HEK293 (cell line): ENCODE measurements around the gene TIAM2.

Experiments
- CTCF ChIA-PET: fragments of 350-600 bp; formaldehyde crosslinking; extraction: SDS; loops from one replicate; lab custom pipeline; 2021; ENCODE audit warnings: antibody characterized with exemption; lab: Yijun Ruan, JAX
- POLR2A ChIA-PET: fragments of 300-600 bp; formaldehyde crosslinking; extraction: SDS; loops from one replicate; lab custom pipeline; 2020; ENCODE audit warnings: antibody characterized with exemption, inconsistent platforms; lab: Yijun Ruan, JAX
- H3K27ac ChIP-seq: fragments of 200-500 bp; sonication (Bioruptor generic); 2 replicates; pipeline ENCODE4 v1.5.1; 2014; ENCODE audit warnings: low read depth, low read length, control low read depth, inconsistent platforms; ENCODE audit errors: extremely low read depth
- H3K36me3 ChIP-seq, 2 experiments: fragments of 200-500 bp in 1 of 2; sonication (Bioruptor generic) in 1 of 2; 1 replicate in 1 of 2; 2 replicates in 1 of 2; pipeline ENCODE4 v1.5.1; 2014 to 2017; ENCODE audit warnings: inconsistent platforms in 2 of 2, low read length in 2 of 2; ENCODE audit not compliant: control insufficient read depth in 2 of 2, insufficient read depth in 1 of 2
- H3K4me1 ChIP-seq: fragments of 200-500 bp; sonication (Bioruptor generic); 2 replicates; pipeline ENCODE4 v1.5.1; 2014; ENCODE audit warnings: mild to moderate bottlenecking, low read length, inconsistent platforms; ENCODE audit not compliant: control insufficient read depth, insufficient read depth
- H3K4me3 ChIP-seq: 2 replicates; pipeline ENCODE4 v1.5.1; 2011; ENCODE audit warnings: low read depth, mild to moderate bottlenecking, control low read depth, low read length, moderate library complexity
- H3K9me3 ChIP-seq: fragments of 200-500 bp; sonication (Bioruptor generic); 2 replicates; pipeline ENCODE4 v1.5.1; 2014; ENCODE audit warnings: low read depth, low read length, inconsistent platforms; ENCODE audit not compliant: control insufficient read depth, insufficient read depth
- ATF2 ChIP-seq: fragments of 450-650 bp; formaldehyde crosslinking; IDR thresholded peaks from 2 replicates; pipeline ENCODE4 v1.5.1; 2016; ENCODE audit warnings: missing biosample characterization, missing genetic modification characterization, low read depth
- EGR2 ChIP-seq: fragments of 450-650 bp; formaldehyde crosslinking; IDR thresholded peaks from 2 replicates; pipeline ENCODE4 v1.5.1; 2016; ENCODE audit warnings: low read depth, missing biosample characterization, missing genetic modification characterization
- SETDB1 ChIP-seq: IDR thresholded peaks from one replicate; pipeline ENCODE4 v1.6.1; 2017; ENCODE audit warnings: mild to moderate bottlenecking, low read length, moderate library complexity, mixed read lengths; ENCODE audit not compliant: insufficient read length
- SP3 ChIP-seq: fragments of 450-650 bp; formaldehyde crosslinking; IDR thresholded peaks from 2 replicates; pipeline ENCODE4 v1.5.1; 2016; ENCODE audit warnings: missing biosample characterization, missing genetic modification characterization
- TRIM28 ChIP-seq: IDR thresholded peaks from 2 replicates; pipeline ENCODE4 v1.6.1; 2011; ENCODE audit warnings: low read length, control low read depth, borderline replicate concordance
- ZBTB20 ChIP-seq: fragments of 450-650 bp; formaldehyde crosslinking; IDR thresholded peaks from 2 replicates; pipeline ENCODE4 v1.5.1; 2016; ENCODE audit warnings: missing biosample characterization, missing genetic modification characterization
- ZNF140 ChIP-seq: fragments of 450-650 bp; formaldehyde crosslinking; IDR thresholded peaks from 2 replicates; pipeline ENCODE4 v1.5.1; 2016; ENCODE audit warnings: missing biosample characterization, missing genetic modification characterization
- ZNF23 ChIP-seq: fragments of 450-650 bp; formaldehyde crosslinking; IDR thresholded peaks from 2 replicates; pipeline ENCODE4 v1.5.1; 2016; ENCODE audit warnings: missing biosample characterization, missing genetic modification characterization, borderline replicate concordance
- ZNF280C ChIP-seq: fragments of 450-650 bp; formaldehyde crosslinking; IDR thresholded peaks from 2 replicates; pipeline ENCODE4 v1.5.1; 2016; ENCODE audit warnings: missing biosample characterization, missing genetic modification characterization
- ZNF280D ChIP-seq: fragments of 450-650 bp; formaldehyde crosslinking; IDR thresholded peaks from 2 replicates; pipeline ENCODE4 v1.5.1; 2016; ENCODE audit warnings: missing biosample characterization, missing genetic modification characterization
- ZNF394 ChIP-seq: fragments of 450-650 bp; formaldehyde crosslinking; IDR thresholded peaks from 2 replicates; pipeline ENCODE4 v1.5.1; 2016; ENCODE audit warnings: missing biosample characterization, missing genetic modification characterization, mild to moderate bottlenecking, moderate library complexity, borderline replicate concordance
- ZNF433 ChIP-seq: fragments of 450-650 bp; formaldehyde crosslinking; IDR thresholded peaks from 2 replicates; pipeline ENCODE4 v1.5.1; 2016; ENCODE audit warnings: missing biosample characterization, missing genetic modification characterization, low read depth
- ZNF514 ChIP-seq: fragments of 450-650 bp; formaldehyde crosslinking; IDR thresholded peaks from 2 replicates; pipeline ENCODE4 v1.5.1; 2016; ENCODE audit warnings: missing biosample characterization, missing genetic modification characterization
- ZNF544 ChIP-seq: fragments of 450-650 bp; formaldehyde crosslinking; IDR thresholded peaks from 2 replicates; pipeline ENCODE4 v1.5.0; 2017; ENCODE audit warnings: missing biosample characterization, missing genetic modification characterization
- ZNF664 ChIP-seq: fragments of 450-650 bp; formaldehyde crosslinking; IDR thresholded peaks from 2 replicates; pipeline ENCODE4 v1.5.1; 2016; ENCODE audit warnings: missing biosample characterization, missing genetic modification characterization
- ZNF76 ChIP-seq: fragments of 450-650 bp; formaldehyde crosslinking; IDR thresholded peaks from 2 replicates; pipeline ENCODE4; 2016; ENCODE audit warnings: low read depth, missing biosample characterization, missing genetic modification characterization, borderline replicate concordance
- ZNF830 ChIP-seq: fragments of 450-650 bp; IDR thresholded peaks from 2 replicates; pipeline ENCODE4 v1.5.0; 2018; ENCODE audit warnings: missing biosample characterization, missing genetic modification characterization, low read depth, mild to moderate bottlenecking, moderate library complexity
- ZSCAN23 ChIP-seq: fragments of 450-650 bp; formaldehyde crosslinking; IDR thresholded peaks from 2 replicates; pipeline ENCODE4 v1.5.1; 2016; ENCODE audit warnings: missing biosample characterization, missing genetic modification characterization
- ZXDB ChIP-seq: fragments of 450-650 bp; formaldehyde crosslinking; IDR thresholded peaks from 2 replicates; pipeline ENCODE4 v1.5.1; 2016; ENCODE audit warnings: missing biosample characterization, missing genetic modification characterization
- TF ChIP-seq, protein P1 (sequence below): fragments of 450-650 bp; formaldehyde crosslinking; IDR thresholded peaks from 2 replicates; pipeline ENCODE4 v1.5.1; 2016; ENCODE audit warnings: missing biosample characterization, missing genetic modification characterization
- TF ChIP-seq, protein P2 (sequence below): fragments of 450-650 bp; formaldehyde crosslinking; IDR thresholded peaks from 2 replicates; pipeline ENCODE4 v1.5.1; 2016; ENCODE audit warnings: missing biosample characterization, missing genetic modification characterization, borderline replicate concordance
- TF ChIP-seq, protein P3 (sequence below): fragments of 450-650 bp; formaldehyde crosslinking; IDR thresholded peaks from 2 replicates; pipeline ENCODE4 v1.5.1; 2017; ENCODE audit warnings: missing biosample characterization, mild to moderate bottlenecking, missing genetic modification characterization, moderate library complexity

Gene TIAM2

GRCh38 chr6:155064303-155064702, 69.2 kb downstream of the TIAM2 start:
- TF ChIP-seq, protein P1, sequence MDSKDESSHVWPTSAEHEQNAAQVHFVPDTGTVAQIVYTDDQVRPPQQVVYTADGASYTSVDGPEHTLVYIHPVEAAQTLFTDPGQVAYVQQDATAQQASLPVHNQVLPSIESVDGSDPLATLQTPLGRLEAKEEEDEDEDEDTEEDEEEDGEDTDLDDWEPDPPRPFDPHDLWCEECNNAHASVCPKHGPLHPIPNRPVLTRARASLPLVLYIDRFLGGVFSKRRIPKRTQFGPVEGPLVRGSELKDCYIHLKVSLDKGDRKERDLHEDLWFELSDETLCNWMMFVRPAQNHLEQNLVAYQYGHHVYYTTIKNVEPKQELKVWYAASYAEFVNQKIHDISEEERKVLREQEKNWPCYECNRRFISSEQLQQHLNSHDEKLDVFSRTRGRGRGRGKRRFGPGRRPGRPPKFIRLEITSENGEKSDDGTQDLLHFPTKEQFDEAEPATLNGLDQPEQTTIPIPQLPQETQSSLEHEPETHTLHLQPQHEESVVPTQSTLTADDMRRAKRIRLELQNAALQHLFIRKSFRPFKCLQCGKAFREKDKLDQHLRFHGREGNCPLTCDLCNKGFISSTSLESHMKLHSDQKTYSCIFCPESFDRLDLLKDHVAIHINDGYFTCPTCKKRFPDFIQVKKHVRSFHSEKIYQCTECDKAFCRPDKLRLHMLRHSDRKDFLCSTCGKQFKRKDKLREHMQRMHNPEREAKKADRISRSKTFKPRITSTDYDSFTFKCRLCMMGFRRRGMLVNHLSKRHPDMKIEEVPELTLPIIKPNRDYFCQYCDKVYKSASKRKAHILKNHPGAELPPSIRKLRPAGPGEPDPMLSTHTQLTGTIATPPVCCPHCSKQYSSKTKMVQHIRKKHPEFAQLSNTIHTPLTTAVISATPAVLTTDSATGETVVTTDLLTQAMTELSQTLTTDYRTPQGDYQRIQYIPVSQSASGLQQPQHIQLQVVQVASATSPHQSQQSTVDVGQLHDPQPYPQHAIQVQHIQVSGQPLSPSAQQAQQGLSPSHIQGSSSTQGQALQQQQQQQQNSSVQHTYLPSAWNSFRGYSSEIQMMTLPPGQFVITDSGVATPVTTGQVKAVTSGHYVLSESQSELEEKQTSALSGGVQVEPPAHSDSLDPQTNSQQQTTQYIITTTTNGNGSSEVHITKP (tag by site-specific recombination) = peak; percentile 54
- TF ChIP-seq ZNF280D (tag by site-specific recombination) (no peak), SP3 (tag by site-specific recombination) (no peak), ZSCAN23 (tag by site-specific recombination) (no peak), ZNF140 (tag by site-specific recombination) (no peak), ATF2 (peak; percentile 64), ZNF23 (tag by site-specific recombination) (no peak), ZNF280C (tag by site-specific recombination) (no peak)
- TF ChIP-seq, protein P2, sequence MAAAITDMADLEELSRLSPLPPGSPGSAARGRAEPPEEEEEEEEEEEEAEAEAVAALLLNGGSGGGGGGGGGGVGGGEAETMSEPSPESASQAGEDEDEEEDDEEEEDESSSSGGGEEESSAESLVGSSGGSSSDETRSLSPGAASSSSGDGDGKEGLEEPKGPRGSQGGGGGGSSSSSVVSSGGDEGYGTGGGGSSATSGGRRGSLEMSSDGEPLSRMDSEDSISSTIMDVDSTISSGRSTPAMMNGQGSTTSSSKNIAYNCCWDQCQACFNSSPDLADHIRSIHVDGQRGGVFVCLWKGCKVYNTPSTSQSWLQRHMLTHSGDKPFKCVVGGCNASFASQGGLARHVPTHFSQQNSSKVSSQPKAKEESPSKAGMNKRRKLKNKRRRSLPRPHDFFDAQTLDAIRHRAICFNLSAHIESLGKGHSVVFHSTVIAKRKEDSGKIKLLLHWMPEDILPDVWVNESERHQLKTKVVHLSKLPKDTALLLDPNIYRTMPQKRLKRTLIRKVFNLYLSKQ (tag by site-specific recombination) = no peak
- POLR2A ChIA-PET = no interaction called here
- no peaks in the 10 kb centered on the region for H3K36me3 ChIP-seq
- H3K4me3 ChIP-seq = no peak overlapping the region
- CTCF ChIA-PET = interaction anchor here (0.6 kb wide), 2 partner anchors 70 to 910 kb away, joined by 4 read pairs; no protein-coding TSS in a partner anchor
- H3K9me3 ChIP-seq = no peaks in the 10 kb centered on the region
- no peaks in the 10 kb centered on the region for H3K4me1 ChIP-seq
- no peak overlapping the region for H3K27ac ChIP-seq

GRCh38 chr6:155066361-155066760, 71.2 kb downstream of the TIAM2 start:
- Histone ChIP-seq H3K27ac (no peak overlapping the region), H3K4me1 (no peaks in the 10 kb centered on the region), H3K4me3 (no peak overlapping the region), H3K36me3 (no peaks in the 10 kb centered on the region), H3K9me3 (no peaks in the 10 kb centered on the region)
- ChIA-PET CTCF (no interaction called here), POLR2A (interaction anchor here (0.7 kb wide), 1 partner anchor 124 kb away, joined by 3 read pairs; no protein-coding TSS in a partner anchor)
- TF ChIP-seq ZNF76 (no peak), ZNF664 (tag by site-specific recombination) (no peak), EGR2 (no peak), ZXDB (no peak), SETDB1 (no peak), ZNF544 (tag by site-specific recombination) (no peak), ZBTB20 (tag by site-specific recombination) (no peak), ZNF394 (tag by site-specific recombination) (no peak), ZNF514 (tag by site-specific recombination) (no peak), ZNF830 (no peak), TRIM28 (no peak), ZNF433 (tag by site-specific recombination) (no peak)
- TF ChIP-seq, protein P3, sequence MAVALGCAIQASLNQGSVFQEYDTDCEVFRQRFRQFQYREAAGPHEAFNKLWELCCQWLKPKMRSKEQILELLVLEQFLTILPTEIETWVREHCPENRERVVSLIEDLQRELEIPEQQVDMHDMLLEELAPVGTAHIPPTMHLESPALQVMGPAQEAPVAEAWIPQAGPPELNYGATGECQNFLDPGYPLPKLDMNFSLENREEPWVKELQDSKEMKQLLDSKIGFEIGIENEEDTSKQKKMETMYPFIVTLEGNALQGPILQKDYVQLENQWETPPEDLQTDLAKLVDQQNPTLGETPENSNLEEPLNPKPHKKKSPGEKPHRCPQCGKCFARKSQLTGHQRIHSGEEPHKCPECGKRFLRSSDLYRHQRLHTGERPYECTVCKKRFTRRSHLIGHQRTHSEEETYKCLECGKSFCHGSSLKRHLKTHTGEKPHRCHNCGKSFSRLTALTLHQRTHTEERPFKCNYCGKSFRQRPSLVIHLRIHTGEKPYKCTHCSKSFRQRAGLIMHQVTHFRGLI (tag by site-specific recombination) = no peak
